SK-N-SH treated with all-trans-retinoic acid at 6 μM for 48 hours (cell line): ENCODE results near the gene OR51B4.

ENCODE experiments used
- POU6F1 ChIP-seq: fragments of 250-450 bp; sonication (Bioruptor Pico); IDR thresholded peaks from 2 replicates; pipeline ENCODE4 v1.8.0; 2021; ENCODE audit warnings: low read depth, mild to moderate bottlenecking, moderate library complexity, borderline replicate concordance
- RARB ChIP-seq: fragments of 250-450 bp; sonication (Bioruptor Pico); IDR thresholded peaks from 2 replicates; pipeline ENCODE4 v1.8.0; 2021; ENCODE audit warnings: mild to moderate bottlenecking, moderate library complexity
- ZNF8 ChIP-seq: fragments of 450-650 bp; formaldehyde crosslinking; IDR thresholded peaks from 2 replicates; pipeline ENCODE4 v1.5.0; 2020; ENCODE audit warnings: mild to moderate bottlenecking, moderate library complexity

GRCh38 chr11:5324197-5324596, 22.5 kb upstream of the OR51B4 start, which contains the start of gene OR51B2:
- TF ChIP-seq POU6F1 (CRISPR knock-in tag), result no peak
- no peak for TF ChIP-seq ZNF8 (CRISPR knock-in tag)
- TF ChIP-seq RARB (CRISPR knock-in tag), result no peak
